Retinal pigment epithelial cell (primary cell): ENCODE measurements around the gene PDE2A.

Experiments
- DNase-seq: peaks from one replicate; pipeline ENCODE4 v3.0.0-alpha.2; 2010; ENCODE audit warnings: low read depth
- H3K4me3 ChIP-seq: 2 replicates; pipeline ENCODE4 v1.5.1; 2011; ENCODE audit warnings: mild to moderate bottlenecking, low read length, control low read depth, moderate library complexity
- TF ChIP-seq, protein P1 (sequence below): conservative IDR thresholded peaks from 2 replicates; pipeline ENCODE4 v1.5.1; 2011; ENCODE audit warnings: low read depth, low read length, control low read depth, inconsistent platforms

The PDE2A gene

DNA sequence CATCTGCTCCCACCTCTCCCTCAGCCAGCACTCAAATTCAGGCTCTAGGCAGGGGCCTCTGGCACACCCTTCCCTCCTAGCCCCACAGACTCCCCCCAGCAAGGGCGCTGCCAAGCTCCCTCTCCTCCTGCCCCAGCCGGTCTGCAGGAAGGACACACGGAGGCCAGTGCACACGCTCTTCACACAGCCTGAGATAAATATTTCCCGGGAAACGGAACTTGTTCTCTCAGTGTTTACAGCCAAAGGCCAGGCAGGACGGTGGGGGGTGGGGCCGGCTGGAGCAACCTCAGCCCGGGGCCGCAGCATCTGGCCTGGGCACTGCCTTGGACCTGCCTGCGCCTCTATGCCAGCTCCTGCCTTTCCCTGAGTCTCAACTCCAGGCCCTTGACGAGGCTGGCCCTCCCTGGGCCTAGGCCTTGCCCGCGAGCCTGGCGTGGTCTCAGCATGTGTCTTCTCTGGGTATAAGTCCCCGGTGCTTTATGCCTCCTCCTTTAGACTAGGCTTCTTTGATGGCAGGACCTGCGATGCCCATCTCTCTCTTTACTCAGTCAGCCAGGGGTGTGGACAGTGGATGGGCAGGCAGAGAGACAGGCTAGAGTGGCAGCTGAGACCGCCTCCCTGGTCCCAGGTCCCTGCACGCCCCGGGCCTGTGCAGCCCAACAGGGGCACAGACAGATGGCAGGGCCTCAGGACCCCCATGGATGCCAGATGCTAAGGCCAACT is 48.4 kb downstream of the PDE2A start:
- no peak for DNase-seq
- H3K4me3 ChIP-seq = no peak overlapping the region
- TF ChIP-seq, protein P1, sequence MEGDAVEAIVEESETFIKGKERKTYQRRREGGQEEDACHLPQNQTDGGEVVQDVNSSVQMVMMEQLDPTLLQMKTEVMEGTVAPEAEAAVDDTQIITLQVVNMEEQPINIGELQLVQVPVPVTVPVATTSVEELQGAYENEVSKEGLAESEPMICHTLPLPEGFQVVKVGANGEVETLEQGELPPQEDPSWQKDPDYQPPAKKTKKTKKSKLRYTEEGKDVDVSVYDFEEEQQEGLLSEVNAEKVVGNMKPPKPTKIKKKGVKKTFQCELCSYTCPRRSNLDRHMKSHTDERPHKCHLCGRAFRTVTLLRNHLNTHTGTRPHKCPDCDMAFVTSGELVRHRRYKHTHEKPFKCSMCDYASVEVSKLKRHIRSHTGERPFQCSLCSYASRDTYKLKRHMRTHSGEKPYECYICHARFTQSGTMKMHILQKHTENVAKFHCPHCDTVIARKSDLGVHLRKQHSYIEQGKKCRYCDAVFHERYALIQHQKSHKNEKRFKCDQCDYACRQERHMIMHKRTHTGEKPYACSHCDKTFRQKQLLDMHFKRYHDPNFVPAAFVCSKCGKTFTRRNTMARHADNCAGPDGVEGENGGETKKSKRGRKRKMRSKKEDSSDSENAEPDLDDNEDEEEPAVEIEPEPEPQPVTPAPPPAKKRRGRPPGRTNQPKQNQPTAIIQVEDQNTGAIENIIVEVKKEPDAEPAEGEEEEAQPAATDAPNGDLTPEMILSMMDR = no peak

DNA sequence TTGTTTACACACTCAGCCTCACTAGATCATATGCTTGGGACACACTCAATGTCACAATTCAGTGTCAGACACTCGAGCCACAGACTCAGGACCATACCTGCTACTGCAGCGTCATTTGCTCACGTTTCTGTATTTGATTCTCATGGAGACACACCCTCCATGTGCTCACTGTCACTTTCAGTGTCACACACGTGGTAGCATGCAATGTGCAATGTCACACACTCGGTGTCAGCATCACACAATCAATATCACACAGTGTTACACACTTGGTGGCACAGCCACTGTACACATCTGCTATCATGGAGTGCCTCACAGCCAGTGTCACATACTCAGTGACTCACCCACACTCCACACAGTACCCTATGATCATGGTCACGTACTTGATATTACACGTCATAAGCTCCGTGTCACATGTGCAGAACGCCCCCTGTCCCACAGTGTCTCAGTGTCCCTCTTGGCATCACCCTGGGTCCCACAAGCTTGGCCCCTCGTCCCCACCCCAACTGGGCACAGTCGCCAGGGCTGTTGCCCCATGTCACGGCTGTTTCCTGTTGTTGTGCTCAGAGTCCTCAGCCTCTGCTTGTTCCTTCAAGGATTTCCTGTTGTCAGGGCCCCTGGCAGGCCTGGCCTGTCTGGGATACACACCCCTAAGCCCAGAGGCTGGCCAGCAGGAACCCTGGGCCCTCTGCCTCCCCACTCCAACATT is 49.6 kb downstream of the PDE2A start:
- TF ChIP-seq, protein P1 = no peak
- DNase-seq = no peak
- H3K4me3 ChIP-seq = no peak overlapping the region

GRCh38 chr11:72623052-72623451 is 51.2 kb downstream of the PDE2A start:
- no peak for DNase-seq
- no peak overlapping the region for H3K4me3 ChIP-seq
- TF ChIP-seq, protein P1 = no peak

DNA sequence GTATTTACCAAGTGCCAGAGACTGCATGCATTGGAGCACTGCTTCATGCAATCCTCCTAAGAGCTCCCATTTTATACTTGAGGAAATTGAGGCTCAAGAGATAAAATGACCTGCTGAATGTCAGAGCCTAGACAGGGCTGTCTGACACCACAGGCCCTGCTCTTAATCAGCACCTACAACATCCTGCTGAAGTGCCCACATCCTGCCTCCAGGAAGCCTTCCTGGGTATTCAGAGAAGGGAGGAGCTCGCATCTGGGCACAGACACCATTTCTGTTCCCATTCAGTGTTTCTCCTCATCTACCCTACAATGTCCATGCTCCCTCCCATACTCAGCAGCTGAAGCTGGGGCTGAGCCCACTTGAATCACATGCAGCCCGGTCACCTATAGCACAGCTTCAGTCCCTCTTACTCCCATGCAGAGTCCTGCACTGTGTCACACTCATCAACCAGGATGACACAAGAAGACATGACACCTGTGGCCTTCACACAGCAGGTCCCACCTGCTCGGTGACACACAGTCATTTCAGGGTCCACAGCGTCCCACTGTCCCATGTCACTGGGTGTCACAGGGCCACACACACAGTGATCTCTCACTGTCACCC is 53.1 kb downstream of the PDE2A start:
- TF ChIP-seq, protein P1 = no peak
- no peak overlapping the region for H3K4me3 ChIP-seq
- no peak for DNase-seq

- no peak for DNase-seq
- no peak overlapping the region for H3K4me3 ChIP-seq
- TF ChIP-seq, protein P1 = no peak
Observed at GRCh38 chr11:72618803-72619202, 55.4 kb downstream of the PDE2A start.

DNA sequence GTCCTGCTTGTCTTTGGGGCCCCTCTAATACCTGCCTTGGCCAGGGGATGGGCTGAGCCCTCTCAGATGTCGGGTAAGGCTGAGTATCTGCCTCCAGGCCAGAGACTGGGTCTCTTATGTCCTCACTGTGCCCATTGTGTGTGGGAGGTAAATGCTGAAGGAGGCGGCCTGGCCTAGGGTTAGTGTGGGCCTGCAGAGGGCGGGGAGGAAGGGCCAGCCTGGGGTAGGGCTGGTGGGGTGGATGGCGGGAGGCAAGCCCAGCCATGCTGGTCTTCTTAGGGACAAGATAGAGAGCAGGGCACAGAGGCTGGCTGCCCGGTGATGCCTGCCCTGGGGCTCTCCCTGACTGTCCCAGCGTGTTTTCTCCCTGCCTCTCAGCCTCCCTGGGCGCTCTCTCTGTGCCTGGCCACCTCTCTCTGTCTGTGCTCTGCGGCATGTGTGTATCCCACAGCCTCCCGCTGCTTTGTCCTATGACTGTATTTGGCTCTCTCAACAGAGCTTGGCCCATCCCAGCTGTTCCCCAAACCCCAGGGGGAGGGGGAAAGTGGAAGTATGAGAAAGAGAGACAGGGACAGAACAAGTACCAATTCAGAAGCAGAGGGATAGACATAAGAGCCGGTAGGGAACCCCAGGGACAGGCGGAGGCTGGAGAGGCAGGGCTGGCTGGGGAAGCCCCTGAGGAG is 57.0 kb downstream of the PDE2A start:
- H3K4me3 ChIP-seq = no peak overlapping the region
- DNase-seq = no peak
- TF ChIP-seq, protein P1 = no peak
